NCI-H2196 treated with DMSO at 0.1 percent for 48 hours (cell line): ENCODE results near the gene TMC6.
A peak's percentile ranks its signal among the peaks of the same experiment; 100 is the strongest.
"Not testable (repeated sequence)": the region's sequence is repeated elsewhere in the genome, so short reads cannot be mapped to it uniquely, and the experiment has no call there.

Source experiments
- DNase-seq: peaks from one replicate; lab custom pipeline; 2025; ENCODE audit not compliant: unreplicated experiment; lab: John Stamatoyannopoulos, UW

Gene TMC6

DNA sequence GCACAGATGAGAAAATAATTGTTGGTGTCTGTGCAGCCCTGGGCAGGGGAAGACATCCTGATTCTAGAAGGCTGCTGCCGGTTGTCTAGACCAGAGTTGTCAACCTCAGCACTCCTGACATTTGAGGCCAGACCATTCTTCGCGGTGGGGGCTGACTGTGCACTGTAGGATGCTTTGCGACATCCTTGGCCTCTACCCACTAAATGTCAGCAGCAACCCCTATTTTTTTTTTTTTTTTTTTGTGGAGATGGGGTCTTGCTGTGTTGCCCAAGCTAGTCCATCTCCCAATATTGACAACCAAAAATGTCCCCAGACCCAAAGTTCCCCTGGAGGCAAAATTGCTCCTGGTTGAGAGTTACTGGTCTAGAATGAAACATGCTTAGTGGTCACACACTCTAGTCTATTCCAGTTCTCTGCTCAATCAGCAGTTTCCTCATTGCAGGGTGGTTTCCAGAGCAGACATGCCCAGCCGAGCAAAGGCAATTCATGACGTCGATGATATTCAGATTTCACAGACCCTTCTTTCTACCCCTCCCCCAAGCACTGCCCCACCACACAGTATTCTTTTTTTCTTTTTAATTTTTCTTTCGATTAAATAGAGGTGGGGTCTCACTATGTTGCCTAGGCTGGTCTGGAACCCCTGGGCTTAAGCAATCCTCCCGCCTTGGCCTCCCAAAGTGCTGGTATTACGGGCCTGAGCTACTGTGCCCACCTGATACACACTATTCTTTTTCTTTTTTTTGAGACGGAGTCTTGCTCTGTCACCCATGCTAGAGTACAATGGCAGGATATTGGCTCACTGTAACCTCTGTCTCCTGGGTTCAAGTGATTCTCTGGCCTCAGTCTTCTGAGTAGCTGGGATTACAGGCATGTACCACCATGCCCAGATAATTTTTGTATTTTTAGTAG is 26.6 kb upstream of the TMC6 start:
- no peak for DNase-seq

GRCh38 chr17:78151514-78152008 is 23.0 kb upstream of the TMC6 start:
- no peak for DNase-seq

GRCh38 chr17:78148286-78149016 is 19.9 kb upstream of the TMC6 start:
- no peak for DNase-seq

- DNase-seq = no peak
These were observed 18.9 kb upstream of the TMC6 start for GRCh38 chr17:78147315-78147998.

GRCh38 chr17:78146881-78147280 is 18.3 kb upstream of the TMC6 start:
- no peak for DNase-seq

GRCh38 chr17:78146471-78146869 is 17.9 kb upstream of the TMC6 start:
- no peak for DNase-seq

- peak; percentile 28 for DNase-seq
These were observed 16.4 kb upstream of the TMC6 start for GRCh38 chr17:78144736-78145641.

GRCh38 chr17:78144147-78144719 is 15.7 kb upstream of the TMC6 start:
- peak; percentile 65 for DNase-seq

DNA sequence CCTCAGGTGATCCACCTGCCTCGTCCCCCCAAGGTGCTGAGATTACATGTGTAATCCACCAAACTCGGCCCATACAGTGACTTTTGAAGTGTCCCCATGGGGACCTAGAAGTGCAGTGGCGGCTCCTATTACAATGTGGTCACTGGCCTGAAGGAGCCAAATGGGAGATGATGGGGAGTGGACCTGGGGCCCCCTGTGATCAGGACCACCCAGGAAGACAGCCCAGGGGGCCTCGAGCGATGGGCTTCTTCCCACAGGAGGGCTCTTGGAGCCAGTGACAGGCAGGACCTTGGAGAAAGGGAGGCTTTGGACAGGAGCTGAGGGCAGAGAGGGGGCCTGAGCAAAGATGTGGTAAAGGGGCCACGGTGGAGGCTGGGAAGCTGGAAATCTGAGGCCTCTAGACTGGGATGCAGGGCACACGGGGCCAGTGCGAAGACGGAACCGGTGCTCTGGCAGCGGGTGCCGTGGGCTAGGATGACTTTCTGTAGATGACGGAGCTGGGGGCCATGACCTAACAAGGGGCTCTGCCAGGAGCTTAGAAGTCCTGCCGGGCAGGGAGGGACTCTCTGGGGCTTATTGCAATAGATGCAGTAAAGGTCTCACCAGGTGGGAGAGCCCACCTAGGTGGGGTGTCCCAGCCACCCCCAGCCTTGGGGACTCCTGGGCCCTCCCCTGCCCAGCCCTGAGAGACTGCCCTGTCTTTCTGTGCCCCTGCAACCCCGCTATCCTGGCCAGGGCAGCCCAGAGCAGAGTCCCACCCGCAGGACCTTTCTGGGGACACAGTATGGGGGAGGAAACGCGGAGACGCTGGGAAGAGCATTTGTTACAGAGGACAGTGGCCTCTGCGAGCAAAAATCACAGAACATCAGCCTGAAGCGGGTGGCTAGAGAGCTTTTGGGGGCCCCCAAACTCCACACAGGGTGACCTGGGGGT is 14.9 kb upstream of the TMC6 start:
- no peak for DNase-seq

DNA sequence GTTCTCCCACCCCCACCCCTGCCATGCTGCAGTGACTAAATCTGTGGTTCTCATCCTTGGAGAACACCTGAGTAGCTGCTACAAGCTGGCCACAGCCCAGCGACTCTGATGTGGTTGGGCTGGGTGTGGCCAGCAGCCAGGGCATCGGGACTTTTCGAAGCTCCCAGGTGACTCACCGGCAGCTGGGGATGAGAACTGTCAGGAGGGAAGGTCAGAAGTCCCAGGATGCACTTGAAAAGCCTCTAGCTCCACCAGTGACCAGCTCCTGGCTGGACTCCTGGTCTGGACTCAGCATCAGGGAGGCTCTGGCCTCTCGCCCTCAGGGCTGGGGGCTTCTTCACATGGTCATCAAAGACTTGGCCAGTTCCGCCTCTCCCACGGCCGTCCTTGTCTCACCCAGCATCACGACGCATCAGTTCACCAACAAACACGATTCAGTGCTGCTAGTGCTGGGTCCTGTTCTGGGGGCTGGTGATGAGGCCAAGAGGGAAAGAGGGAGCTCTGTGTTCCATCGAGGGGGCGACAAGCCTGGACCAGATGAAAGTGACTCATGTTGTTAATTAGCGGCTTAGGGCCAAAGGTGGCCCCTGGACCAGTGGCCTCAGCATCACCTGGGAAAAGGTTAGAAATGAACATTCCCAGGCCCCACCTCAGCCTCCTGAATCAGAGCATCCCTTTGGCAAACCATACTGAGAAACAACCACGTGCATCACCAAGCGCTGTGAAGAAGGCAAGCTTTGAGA is 13.7 kb upstream of the TMC6 start:
- peak; percentile 92 for DNase-seq

GRCh38 chr17:78141437-78142118 is 13.0 kb upstream of the TMC6 start:
- no peak for DNase-seq

GRCh38 chr17:78140169-78141051 is 11.9 kb upstream of the TMC6 start:
- peak; percentile 95 for DNase-seq

GRCh38 chr17:78139861-78140168 is 11.3 kb upstream of the TMC6 start:
- DNase-seq = not testable (repeated sequence)

DNA sequence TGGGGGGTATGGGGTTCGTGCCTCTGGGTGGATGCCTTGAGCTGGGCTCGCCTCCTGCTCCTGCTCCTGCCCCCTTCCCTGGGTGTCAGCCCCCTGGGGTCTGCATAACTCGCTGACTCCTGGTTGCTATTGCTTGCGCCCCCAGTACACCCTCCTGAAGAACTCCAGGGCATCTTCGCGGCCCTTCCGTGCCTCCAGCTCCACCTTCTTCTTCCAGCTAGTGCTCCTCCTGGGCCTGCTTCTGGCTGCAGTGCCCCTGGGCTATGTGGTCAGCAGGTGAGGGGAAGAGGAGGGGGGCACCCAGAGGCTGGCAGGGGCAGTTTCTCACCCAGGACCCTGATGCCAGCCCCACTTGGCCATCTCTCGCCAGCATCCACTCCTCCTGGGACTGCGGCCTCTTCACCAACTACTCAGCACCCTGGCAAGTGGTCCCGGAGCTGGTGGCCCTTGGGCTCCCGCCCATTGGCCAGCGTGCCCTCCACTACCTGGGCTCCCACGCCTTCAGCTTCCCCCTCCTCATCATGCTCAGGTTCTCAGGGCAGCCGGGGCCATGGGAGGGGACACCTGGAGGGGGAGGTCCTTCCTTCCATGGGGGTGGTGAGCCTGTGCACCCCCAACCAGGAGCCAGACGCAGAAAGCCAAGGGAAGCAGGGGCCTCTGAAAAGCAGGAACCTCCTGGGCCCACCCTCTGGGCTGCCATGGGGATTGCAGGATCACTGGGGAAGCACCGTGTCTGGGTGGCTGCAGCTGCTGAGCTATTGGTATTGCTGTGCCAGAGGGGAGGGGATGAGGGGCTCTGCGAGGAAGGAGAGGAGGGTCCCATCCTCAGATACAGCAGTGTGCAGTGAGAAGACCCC is 9.9 kb upstream of the TMC6 start:
- no peak for DNase-seq

GRCh38 chr17:78137392-78138203 is 9.0 kb upstream of the TMC6 start:
- no peak for DNase-seq
